BJ (cell line): ENCODE measurements around the gene PRDM16. TPM values are rescaled to one million over a fixed set of nuclear protein-coding genes. Genes with fewer than 3 reads are reported as not detected.

Experiments
- CTCF ChIA-PET: fragments of 350-600 bp; formaldehyde crosslinking; extraction: SDS; loops from one replicate; lab custom pipeline; 2021; ENCODE audit warnings: antibody characterized with exemption, inconsistent platforms; lab: Yijun Ruan, JAX
- POLR2A ChIA-PET: fragments of 300-600 bp; sonication (Branson Sonifier 250); formaldehyde crosslinking; extraction: SDS; loops from one replicate; lab custom pipeline; 2021; ENCODE audit warnings: antibody characterized with exemption; lab: Charles Lee
- DNase-seq: peaks from one replicate; pipeline ENCODE4 v3.0.0-alpha.2; 2011; ENCODE audit warnings: low read depth
- H3K27me3 ChIP-seq: 2 replicates; pipeline ENCODE4 v1.6.0; 2011; ENCODE audit warnings: low read length; ENCODE audit not compliant: control insufficient read depth, insufficient read depth
- H3K36me3 ChIP-seq: 2 replicates; pipeline ENCODE4 v1.5.1; 2011; ENCODE audit warnings: low read length; ENCODE audit not compliant: control insufficient read depth, insufficient read depth
- H3K4me3 ChIP-seq: 2 replicates; pipeline ENCODE4 v1.5.1; 2011; ENCODE audit warnings: low read depth, mild to moderate bottlenecking, control low read depth, low read length
- CTCF ChIP-seq: IDR thresholded peaks from 2 replicates; pipeline ENCODE4 v1.5.1; 2011; ENCODE audit warnings: low read depth, mild to moderate bottlenecking, control low read depth, inconsistent platforms, low read length, moderate library complexity; ENCODE audit not compliant: insufficient read depth
- polyA plus RNA-seq: library from polyadenylated mRNA; depleted of rRNA; stranded (reverse); fragments of >200 nt; gene quantifications from 2 replicates; pipeline ENCODE4 v1.2.3, GENCODE V29; 2011

Gene PRDM16
- polyA plus RNA-seq, 1 experiment, result 0.02 TPM

GRCh38 chr1:3066250-3066711, 2.7 kb upstream of the PRDM16 start:
- TF ChIP-seq CTCF, result no peak; the same call in 1 of the 2 replicates
- ChIA-PET POLR2A (no interaction called here), CTCF (interaction anchor here (1.2 kb wide), 1 partner anchor 253 kb away, joined by 3 read pairs; no protein-coding TSS in a partner anchor)
- DNase-seq, result no peak
- Histone ChIP-seq H3K36me3 (no peaks in the 10 kb centered on the region), H3K27me3 (peaks cover 45% of the 10 kb centered on the region), H3K4me3 (no peak overlapping the region)

- ChIA-PET CTCF (interaction anchor here (0.7 to 1.2 kb wide), 2 partner anchors 148 to 252 kb away, joined by 3 read pairs; no protein-coding TSS in a partner anchor), POLR2A (no interaction called here)
- DNase-seq, result no peak
- Histone ChIP-seq H3K27me3 (peaks cover 47% of the 10 kb centered on the region), H3K36me3 (no peaks in the 10 kb centered on the region), H3K4me3 (no peak overlapping the region)
- TF ChIP-seq CTCF, result no peak
These were observed 2.2 kb upstream of the PRDM16 start for GRCh38 chr1:3066826-3067225.

- no peak for DNase-seq
- no peaks in the 10 kb centered on the region for H3K36me3 ChIP-seq
- POLR2A ChIA-PET, result no interaction called here
- peaks cover 51% of the 10 kb centered on the region for H3K27me3 ChIP-seq
- no peak overlapping the region for H3K4me3 ChIP-seq
- TF ChIP-seq CTCF, result no peak
- CTCF ChIA-PET, result interaction anchor here (0.7 to 1.2 kb wide), 2 partner anchors 148 to 252 kb away, joined by 3 read pairs; no protein-coding TSS in a partner anchor
These were observed 1.7 kb upstream of the PRDM16 start for GRCh38 chr1:3067301-3067670.

GRCh38 chr1:3067671-3068563, 1.1 kb upstream of the PRDM16 start:
- H3K27me3 ChIP-seq, result peaks cover 53% of the 10 kb centered on the region
- no peak for DNase-seq
- ChIA-PET CTCF (interaction anchor here (0.7 to 1.2 kb wide), 2 partner anchors 149 to 251 kb away, joined by 3 read pairs; no protein-coding TSS in a partner anchor), POLR2A (no interaction called here)
- H3K36me3 ChIP-seq, result no peaks in the 10 kb centered on the region
- no peak overlapping the region for H3K4me3 ChIP-seq
- TF ChIP-seq CTCF, result no peak
